DMS 273 (cell line): Measurements from ENCODE around the gene TMEM273.

ENCODE experiments used
- DNase-seq: peaks from one replicate; lab custom pipeline; 2025; ENCODE audit not compliant: unreplicated experiment; lab: John Stamatoyannopoulos, UW

Gene TMEM273

DNA sequence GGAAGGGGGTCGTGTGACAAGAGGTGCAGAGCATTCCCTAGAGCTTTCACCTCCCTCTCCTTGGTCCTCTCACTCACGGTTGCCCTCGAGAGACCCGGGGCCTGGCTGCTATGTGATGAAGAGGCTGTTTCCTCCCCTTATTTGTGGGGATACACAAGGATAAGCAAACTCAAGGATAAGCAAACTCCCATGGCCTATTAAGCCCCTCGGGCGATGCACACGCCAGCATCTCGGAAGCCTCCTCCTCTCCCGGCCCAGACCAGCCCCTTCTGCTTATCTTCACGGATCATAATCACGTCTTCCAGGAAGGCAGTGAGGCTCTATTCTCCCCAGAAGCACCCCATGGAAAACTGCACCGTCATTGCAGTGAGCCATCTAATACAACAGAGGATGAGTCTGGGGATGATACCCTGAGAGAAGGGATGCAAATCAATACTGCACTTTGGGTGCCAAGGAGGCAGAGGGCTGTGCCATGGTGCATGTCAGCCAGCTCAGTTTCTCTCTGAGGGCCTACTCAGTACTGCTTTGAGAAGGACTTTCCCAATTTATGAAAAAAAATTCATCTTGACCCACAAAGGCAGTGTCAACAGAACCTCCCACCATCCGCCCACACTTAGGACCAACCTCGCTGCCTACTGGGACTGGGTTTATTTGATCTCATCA is 22.2 kb downstream of the TMEM273 start:
- no peak for DNase-seq

DNA sequence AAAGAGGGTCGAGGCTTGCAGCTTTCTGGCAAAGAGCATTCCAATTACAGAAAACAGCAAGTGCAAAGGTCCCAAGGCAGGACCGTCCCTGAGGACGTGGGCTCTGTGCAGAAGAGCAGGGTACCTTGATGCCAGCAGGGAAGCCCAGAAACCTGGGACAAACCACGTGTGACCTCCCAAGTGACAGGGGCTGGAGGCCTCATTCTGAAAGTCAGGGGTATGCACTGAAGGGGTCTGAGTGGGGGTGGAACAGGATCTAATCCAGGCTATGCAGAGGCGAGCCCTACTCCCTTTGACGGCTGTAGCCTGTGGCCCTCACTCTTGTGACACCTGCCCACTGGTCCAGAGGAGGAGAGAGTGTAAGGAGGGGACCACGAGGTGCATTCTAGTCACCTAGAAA is 22.9 kb downstream of the TMEM273 start:
- DNase-seq: no peak

DNA sequence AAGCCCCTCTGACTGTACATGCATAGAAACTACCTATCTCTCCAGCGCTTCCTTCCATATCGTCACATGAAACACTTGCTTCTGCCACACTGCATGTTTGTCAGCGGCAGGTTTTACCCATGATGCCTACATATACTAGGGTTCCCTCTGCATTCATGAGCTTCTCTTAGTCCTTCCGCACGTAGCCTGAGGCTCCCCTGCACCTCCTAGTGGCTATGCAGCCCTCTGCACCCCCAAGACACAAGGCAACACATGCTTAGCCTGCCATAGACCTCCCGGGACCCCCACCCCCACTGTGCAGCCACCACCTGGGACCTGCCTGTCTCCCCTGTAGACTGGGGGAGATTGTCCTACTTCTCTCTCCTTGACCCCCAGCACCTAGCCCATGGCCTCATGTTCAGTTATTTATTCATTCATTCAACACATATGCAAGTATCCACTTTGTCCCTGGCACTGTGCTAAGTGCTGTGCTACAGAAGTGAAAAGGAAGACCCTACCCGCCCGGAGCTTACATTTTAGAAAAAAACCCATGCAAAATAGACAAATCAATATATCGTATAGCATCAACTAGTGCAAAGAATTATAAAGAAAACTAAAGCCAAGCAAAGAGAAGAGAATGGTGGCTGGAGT is 23.5 kb downstream of the TMEM273 start:
- peak; percentile 48 for DNase-seq

DNA sequence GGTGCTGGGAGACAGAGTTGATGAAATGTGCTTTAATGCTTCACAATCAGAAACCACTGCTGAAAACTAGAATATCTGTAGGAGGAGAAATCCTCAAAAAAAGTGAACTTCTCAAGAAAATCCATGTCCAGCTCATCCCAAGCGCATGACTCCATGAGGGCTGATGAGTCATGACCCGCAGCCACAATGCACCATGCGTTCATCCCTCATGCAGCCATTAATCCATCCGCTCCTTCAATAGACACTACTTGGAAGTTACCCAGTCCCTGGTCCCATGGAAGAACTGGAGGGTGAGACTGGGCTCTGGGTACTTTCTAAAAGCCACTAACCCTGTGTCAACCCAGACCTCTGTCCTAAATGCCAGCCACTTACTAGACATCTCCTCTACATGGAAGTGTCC is 24.4 kb downstream of the TMEM273 start:
- no peak for DNase-seq

DNA sequence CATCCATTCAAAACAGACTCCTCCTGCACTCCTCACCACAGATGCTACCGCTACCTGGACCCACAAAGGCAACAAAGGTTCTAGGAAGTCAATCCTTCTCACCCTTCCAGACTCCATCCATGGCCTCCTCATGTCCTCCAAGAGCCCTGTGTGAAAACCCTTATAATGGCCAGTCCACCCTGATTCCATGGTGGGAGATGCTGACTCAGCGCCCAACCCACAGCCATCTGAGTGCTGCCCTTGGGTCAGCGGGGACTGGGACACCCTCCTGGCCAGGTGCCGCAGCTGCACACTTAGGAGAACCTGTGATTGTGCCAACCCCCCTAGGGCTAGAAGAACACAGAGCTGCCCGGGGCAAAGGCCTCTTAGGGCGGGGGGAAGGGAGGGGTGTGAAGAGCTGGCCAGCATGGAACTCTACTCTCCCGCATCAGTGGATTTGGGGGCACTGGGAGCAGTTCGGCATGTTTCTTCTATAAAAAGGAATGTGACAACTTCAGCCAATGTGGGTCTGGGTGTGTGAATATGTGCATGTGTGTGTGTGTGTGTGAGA is 25.4 kb downstream of the TMEM273 start:
- no peak for DNase-seq

DNA sequence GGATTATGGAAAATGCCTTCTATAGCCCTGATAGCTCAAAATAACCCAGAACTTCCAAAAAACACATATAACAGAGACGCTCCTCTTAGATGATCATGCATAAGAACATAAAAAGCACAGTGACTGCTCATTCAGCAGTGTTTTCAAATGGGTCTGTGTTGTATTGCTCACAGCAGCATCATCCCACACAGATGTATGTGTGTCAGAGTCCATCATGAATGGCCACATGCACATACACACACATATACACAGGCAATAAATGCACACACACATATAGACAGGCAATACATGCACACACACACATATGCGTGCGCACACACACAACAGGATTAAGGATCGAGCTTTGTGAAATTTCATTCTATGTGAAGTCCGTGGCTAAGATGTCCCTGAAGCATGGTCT is 26.1 kb downstream of the TMEM273 start:
- no peak for DNase-seq

DNA sequence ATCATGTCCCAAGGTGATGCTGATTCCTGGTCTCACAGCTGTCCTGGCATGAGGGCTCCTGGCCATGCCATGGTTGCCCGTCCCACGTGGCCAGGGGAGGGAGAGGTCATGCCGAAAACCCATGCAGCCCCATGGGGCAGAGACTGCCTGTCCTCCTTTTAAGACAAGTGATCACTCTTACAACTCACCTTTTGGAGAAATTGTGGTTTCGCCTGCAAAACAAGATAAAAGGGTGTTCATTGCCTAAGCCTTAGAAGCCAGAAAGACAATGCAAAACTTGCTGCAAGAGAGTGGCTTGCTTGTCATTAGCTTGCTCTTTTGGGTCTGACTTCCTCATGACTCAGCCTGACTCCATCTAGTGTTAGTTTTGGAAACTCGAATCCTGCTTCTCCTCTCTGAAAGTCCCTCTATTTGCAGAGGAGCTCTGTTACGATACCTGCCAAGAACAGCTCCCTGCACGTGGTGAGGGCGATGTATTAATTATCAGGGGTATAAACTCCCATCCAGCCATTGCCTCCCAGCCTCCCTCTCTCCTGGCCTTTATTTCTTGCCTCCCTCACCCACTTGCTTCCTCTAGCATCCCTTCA is 26.7 kb downstream of the TMEM273 start:
- DNase-seq: peak; percentile 44

DNA sequence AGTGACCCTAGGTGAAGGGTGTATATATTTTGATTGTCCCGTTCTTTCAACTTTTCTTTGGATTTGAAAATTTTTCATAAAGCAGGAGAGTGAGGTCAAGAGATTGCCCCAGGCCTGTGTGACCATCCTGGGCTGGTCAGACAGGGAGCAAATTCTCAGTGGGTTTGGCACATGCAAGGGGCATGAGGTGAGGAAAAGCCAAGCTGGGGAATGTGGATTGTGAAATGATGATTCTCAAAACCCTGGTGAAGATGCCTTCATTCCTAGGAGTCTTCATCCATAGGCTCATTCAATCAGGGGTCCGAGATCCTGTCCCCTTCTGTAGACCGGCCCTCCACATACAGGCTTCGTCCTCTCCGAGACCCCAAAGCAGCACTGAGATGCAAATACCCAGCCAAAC is 27.4 kb downstream of the TMEM273 start:
- DNase-seq: no peak

DNA sequence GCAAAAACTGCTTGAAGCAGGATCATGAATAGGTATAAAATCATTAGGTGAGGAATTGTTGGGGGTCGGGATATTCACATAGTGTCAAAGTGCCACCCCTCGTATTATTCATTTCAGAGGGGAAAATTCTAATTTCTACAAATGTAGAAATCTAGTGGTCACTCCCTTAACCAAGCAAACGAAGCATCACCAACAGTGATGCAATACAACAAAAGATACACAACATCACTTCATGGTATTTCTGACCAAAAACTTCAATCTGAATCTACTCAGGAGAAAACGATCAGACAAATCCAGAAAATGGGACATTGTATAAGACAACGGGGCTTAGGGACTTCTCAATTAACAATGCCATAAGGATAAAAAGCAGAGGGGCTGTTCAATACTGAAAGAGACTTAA is 28.1 kb downstream of the TMEM273 start:
- no peak for DNase-seq

DNA sequence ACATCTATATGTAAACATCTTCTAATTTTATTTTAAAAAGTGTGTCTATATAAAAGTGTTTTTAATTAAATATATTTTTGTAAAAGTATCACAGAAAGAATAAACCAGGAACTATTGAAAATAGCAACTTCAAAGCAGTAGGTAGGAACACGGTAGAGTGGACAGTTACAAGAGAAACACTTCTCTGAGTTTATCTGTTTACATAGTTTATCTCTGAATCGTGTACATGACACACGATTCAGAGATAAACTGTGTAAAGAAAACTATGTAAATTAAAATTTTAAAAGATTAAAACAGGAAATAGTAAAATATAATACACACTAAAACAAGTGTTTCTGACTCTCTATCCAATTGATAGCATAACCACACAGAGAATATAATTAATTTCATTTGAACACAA is 29.3 kb downstream of the TMEM273 start:
- DNase-seq: no peak

DNA sequence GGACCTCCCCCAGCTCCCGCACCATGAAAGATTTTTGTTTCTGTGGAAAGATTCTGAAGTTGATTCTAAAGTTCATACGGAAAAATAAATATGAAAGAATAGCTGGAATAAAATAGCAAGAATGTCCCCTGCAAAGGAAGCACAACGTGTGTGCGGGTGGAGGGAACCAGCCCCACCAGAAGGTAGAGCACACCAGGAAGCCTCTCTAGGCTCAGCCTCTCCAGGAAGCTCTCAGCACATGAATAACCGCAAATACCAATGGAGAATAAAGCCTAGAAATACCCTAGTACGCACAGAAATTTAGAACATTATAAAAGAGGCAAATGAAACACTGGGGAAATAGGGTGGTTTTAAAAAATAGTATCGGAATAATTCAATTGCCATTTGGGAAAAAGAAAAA is 29.8 kb downstream of the TMEM273 start:
- no peak for DNase-seq

DNA sequence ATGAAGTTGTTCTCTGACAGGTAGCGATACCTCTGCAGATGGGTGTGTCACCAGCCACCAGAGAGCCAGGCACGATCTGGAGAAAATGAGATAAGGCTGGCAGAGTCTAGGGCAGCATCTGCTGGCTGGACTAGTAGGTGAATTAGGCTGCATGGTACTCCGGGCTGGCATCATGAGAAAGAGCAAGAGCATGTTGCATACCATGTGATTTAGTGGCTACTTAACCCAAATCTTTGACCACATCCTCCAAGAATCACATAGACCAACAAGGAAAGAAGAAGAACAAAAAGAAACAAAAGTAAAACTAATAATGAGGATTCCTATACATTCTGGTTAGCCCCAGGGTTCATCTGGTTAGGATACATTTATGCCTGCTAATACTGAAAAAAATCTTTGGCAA is 31.0 kb downstream of the TMEM273 start:
- DNase-seq: no peak

DNA sequence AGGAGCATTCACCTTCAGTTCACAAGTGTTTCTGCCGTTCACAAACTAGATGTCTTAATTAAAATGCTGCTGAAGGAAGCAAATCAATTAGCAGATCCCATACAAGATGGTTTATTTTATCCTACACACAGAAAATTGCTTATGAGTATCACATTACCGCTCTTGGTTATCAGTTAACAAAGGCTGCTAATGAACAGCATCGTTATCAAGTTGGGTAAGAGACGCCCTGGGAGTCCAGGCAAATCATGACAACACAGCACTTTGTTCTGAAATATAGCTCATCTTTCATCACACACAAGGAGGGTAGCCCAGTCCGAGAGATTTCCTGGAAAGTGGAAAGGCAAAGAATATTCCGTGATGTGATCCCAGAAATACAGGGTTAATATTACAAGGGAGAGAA is 33.5 kb downstream of the TMEM273 start:
- no peak for DNase-seq

DNA sequence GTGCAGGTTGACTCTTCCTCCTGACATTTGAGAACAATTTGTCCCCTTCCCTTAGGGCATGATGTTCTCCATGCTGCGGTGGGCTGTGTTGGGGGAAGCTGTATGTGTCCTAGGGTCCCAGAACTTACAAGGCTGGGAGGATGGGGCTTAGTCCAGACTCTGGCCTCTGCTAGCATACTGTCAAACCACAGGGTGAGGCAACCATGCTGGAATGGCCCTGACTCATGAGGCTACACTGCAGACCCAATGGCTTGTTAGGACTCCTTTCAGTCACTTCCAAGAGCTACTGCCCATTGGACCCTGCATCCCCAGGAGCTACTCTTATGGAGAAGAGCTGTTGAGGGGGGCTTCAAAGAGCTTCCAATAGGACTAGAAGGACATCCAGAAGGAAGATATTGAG is 34.2 kb downstream of the TMEM273 start:
- DNase-seq: no peak

DNA sequence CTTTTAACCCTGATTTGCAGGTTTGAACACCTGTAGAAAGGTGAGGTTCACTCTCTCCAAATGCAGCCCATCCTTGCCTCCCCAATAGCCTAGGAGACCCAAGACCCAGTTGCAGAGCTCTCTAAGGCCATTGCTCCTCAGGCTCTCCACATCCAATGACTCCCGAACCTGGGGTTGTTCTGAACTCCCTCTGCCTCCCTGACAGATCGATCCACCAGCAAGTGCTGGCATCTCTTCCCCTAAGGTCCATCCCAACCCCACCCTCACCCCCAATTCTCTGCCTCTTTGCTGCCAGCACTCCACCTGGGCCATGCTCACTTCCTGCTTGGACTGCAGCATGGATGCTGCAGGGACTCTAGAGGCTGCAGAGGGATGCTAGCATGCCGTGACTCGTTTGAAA is 35.1 kb downstream of the TMEM273 start:
- DNase-seq: no peak

DNA sequence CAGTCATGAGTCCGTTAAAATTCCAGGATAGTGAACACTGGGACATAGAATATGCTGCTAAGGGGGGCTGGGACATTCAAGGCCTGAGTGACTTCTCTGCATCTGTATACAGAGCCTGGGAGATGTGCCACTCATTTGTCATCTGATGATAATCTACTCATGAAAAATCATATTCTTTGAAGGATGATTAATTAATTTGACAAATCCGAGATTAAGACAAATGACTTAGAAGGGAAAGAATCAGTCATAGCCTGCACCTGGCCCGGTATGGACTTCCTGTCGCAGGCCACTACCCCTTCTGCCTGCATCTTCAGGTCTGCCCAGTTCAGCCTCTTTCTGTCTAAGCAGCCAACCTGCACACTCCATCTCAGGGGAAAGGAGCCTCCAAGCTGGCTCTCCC is 35.5 kb downstream of the TMEM273 start:
- DNase-seq: no peak

DNA sequence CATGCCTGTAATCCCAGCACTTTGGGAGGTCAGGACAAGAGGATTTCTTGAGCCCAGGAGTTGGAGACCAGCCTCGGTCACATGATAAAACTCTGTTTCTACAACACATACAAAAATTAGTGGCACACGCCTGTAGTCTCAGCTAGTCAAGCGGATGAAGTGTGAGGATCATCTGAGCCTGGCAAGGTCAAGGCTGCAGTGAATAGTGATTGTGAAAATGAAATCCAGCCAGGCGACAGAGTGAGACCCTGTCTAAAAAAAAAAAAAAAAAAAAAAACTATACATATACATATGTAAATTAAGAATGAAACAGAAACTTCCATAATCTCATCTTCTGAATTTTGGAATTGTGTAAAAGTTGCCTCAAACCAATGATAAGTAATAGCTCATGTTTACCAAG is 36.2 kb downstream of the TMEM273 start:
- DNase-seq: no peak

DNA sequence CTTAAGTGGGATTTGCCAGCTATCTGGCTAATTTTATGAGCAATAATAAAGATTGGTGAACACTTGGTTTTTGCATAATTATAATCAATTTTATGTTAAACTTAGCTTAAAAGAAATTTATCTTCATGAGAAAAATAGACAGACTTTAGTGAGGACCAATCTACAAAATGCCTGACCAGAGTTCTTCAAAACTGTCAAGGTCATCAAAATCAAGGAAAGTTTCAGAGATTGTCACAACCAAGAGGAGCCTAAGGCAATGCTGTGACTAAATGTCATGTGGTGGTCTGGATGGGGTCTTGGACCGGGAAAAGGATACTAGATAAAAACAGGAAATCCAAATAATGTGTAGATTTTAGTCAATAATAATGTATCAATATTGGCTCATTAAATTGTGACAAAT is 36.7 kb downstream of the TMEM273 start:
- DNase-seq: no peak

DNA sequence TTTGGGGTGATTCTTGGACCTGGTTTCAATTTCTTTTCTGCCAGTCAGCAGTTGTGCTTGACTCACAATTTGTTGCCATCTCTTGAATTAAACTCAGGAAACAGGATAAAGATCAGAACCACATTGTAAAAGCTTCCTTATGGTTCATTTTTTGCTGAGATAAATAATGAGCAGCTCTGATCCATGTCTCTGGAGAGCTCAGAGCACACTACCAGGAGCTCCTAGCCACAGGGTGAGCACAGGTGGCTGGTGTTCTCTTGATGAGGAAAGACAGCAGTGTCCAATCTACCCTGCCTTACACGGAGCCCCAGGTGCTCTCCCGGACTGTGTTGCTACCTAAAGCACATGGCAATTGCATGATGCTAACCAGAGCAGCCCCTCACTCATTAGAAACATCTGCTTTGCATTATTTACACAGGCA is 37.2 kb downstream of the TMEM273 start:
- DNase-seq: no peak

DNA sequence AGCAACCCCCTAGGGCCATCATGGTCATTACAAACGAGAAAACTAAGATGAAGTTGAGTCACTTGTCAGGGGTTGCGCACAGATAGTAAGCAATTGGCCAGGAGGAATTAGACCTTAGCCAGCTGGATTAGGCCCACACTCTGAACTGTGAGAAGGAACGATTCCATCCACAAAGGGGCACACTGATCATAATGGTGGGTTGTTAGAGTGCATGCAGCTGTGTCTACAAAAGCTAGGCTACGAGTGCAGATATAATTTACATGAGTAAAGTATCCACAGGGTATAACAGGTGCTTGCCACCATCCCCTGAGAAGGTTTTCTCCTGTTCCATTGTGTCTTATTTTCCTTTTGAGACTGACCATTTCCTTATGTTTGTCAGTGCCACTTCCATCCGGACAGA is 37.8 kb downstream of the TMEM273 start:
- no peak for DNase-seq

DNA sequence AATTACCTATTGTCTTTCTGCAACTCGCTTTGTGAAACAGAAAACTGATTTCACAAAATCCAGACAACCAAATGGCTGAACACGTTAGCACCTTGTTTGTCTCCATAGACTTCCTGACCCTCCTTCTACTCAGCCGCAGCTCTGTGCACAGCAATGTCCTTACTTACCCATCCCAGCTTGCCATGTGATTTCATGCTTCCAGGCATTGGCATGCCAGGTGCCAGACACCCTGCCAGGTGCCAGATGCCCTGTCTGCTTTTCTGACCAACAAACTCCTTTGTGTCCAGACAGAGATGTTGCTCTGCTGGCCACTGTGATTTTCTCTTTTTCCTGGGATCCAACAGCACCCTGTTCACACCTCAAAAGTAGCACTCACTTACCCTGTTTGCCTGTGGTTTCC is 38.3 kb downstream of the TMEM273 start:
- DNase-seq: no peak

DNA sequence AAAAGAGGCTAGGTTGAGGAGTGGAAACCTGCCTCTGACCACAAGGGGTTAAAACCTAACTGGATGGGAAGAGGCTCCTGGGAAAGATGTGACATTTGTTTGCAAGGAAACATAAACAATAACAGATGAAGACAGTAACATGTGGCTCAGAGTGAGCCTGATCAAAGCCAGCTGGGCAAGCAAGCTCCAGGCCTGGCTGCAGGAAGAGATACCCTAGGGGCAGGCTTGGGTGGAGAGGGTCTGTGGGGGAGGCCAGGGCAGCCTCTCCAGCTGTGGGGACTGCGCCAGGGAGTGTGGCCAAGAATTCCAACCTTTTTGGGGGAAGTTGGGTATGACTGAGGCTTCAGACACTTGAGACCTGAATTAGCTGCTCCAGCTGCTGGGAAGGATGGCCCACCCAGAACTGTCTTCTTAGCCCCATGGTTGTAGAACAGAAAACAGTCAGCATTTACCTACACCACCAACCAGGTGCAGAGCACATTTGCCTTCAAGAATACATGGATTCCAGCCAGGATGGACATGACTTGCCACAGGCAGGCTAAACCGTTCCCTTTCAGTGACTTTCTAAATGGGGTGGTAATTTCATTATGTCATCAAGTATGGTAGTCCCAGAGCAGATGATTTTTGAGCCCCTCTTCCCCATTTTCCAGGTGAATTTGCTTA is 44.0 kb downstream of the TMEM273 start:
- DNase-seq: no peak
